ENCODE results near the gene CNTNAP2.

DNA sequence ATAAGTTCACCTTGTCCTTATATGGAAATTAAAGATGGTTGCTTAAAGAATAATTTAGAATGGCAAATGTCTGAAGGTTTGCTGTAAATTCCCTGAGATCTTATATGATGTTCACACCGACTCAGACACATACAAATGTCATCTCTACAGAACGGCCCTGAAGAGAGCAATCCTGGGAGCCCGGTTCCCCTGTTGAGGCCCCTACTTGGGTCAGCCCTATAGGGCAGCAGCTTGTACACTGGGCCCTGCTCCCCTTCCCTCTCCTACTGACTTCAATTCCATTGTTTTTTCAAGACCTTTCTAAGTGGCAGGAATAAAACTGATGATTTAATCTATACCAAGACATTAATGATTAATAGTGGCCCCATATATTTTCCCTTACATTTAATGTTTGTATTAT, 1660.7 kb downstream of the CNTNAP2 start:
- TF ChIP-seq, protein P1, sequence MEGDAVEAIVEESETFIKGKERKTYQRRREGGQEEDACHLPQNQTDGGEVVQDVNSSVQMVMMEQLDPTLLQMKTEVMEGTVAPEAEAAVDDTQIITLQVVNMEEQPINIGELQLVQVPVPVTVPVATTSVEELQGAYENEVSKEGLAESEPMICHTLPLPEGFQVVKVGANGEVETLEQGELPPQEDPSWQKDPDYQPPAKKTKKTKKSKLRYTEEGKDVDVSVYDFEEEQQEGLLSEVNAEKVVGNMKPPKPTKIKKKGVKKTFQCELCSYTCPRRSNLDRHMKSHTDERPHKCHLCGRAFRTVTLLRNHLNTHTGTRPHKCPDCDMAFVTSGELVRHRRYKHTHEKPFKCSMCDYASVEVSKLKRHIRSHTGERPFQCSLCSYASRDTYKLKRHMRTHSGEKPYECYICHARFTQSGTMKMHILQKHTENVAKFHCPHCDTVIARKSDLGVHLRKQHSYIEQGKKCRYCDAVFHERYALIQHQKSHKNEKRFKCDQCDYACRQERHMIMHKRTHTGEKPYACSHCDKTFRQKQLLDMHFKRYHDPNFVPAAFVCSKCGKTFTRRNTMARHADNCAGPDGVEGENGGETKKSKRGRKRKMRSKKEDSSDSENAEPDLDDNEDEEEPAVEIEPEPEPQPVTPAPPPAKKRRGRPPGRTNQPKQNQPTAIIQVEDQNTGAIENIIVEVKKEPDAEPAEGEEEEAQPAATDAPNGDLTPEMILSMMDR (IDR thresholded peaks at IDR 0.05; ENCODE audit: borderline replicate concordance, extremely low read depth, low read length, poor library complexity, severe bottlenecking): no peak
- TF ChIP-seq EZH2 (IDR thresholded peaks at IDR 0.05; ENCODE audit: borderline replicate concordance, low read depth, low read length, severe bottlenecking): no peak
